ENCODE results near the gene HJURP. TPM values are rescaled to one million over a fixed set of nuclear protein-coding genes. Genes with fewer than 3 reads are reported as not detected.

The HJURP gene
- total RNA-seq, 4 donors from 2014 or later: 0.22 to 0.60 TPM; not detected in 2

- DNase-seq (ENCODE audit: low spot score in 2 of 2): no peak
- Histone ChIP-seq H3K27ac (no peak overlapping the region), H3K4me3 (no peak overlapping the region), H3K9me3 (no peaks in the 10 kb centered on the region), H3K4me1 (no peaks in the 10 kb centered on the region), H3K27me3 (no peaks in the 10 kb centered on the region), H3K36me3 (no peaks in the 10 kb centered on the region)
- 72 to 77% methylated on average over 14 of the region's 14 CpGs for WGBS, 2 donors
- no peak for TF ChIP-seq EP300 (IDR thresholded peaks at IDR 0.05)
- no peak for TF ChIP-seq POLR2A (IDR thresholded peaks at IDR 0.05)
- TF ChIP-seq CTCF (IDR thresholded peaks at IDR 0.05): no peak
Observed at GRCh38 chr2:233798335-233799086, 55.8 kb downstream of the HJURP start.

DNA sequence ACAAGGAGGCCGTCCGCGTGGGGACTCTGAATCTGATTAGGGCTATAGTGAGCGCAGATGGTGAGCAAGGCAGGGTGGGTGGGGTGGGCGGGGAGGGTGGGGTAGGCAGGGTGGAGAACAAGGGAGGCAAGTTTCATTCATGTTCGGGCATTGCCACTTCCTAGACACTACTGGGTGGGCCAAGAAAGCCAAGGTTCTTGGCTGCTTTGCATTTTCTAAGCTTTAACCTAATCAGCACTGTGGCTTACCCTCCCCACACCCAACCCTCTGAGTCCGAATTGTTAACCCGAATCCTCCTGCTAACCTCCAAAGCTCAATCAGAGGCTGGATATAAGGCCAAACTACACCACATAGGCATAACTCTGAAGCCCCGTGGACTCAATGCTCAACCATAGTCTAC is 58.1 kb downstream of the HJURP start:
- Histone ChIP-seq H3K27me3 (no peaks in the 10 kb centered on the region), H3K9me3 (no peaks in the 10 kb centered on the region), H3K4me1 (no peaks in the 10 kb centered on the region), H3K4me3 (no peak overlapping the region), H3K27ac (no peak overlapping the region), H3K36me3 (no peaks in the 10 kb centered on the region)
- TF ChIP-seq EP300 (IDR thresholded peaks at IDR 0.05): no peak
- TF ChIP-seq CTCF (IDR thresholded peaks at IDR 0.05): no peak
- TF ChIP-seq POLR2A (IDR thresholded peaks at IDR 0.05): no peak
- WGBS, 2 donors: 86 to 93% methylated on average over 9 of the region's 9 CpGs
- no peak for DNase-seq (ENCODE audit: low spot score in 2 of 2)

- DNase-seq (ENCODE audit: low spot score in 2 of 2): no peak
- TF ChIP-seq POLR2A (IDR thresholded peaks at IDR 0.05) (no peak), EP300 (IDR thresholded peaks at IDR 0.05) (no peak), CTCF (IDR thresholded peaks at IDR 0.05) (no peak)
- no peaks in the 10 kb centered on the region for H3K27me3 ChIP-seq
- H3K4me1 ChIP-seq: no peaks in the 10 kb centered on the region
- no peaks in the 10 kb centered on the region for H3K9me3 ChIP-seq
- H3K36me3 ChIP-seq: no peaks in the 10 kb centered on the region
- 94% methylated on average over 6 to 8 of the region's 13 CpGs for WGBS, 2 donors
- H3K27ac ChIP-seq: no peak overlapping the region
- H3K4me3 ChIP-seq: no peak overlapping the region
Observed at GRCh38 chr2:233795735-233796171, 58.6 kb downstream of the HJURP start.

DNA sequence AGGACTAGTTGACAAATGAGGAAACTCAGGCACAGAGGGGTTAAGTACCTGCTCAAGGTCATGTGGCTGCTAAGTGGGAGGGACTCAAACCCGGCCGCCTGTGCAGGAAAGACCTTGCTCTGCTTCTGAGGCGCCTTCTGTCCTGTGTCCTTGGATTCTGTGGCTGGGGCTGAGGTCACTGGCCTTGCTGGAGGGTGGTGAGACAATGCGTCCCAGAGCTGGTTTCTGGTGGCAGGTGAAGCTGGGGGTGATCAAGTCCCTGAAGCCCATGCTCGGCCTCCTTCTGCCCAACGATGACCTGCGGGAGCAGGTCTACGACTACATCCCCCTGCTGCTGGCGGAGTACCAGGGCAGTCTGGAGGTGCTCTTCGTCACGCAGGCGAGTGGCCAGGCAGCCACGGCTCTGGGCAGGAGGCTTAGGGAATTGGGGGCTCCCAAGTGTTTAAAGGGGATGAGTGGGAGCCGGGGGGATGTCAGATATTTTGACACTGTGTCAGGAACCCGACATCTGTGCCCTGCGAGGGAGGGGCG is 60.1 kb downstream of the HJURP start:
- Histone ChIP-seq H3K4me1 (no peaks in the 10 kb centered on the region), H3K36me3 (no peaks in the 10 kb centered on the region), H3K4me3 (no peak overlapping the region), H3K27ac (no peak overlapping the region), H3K9me3 (peaks cover 0 to 4% (median 0%) of the 10 kb centered on the region in 4 donors), H3K27me3 (no peaks in the 10 kb centered on the region)
- TF ChIP-seq POLR2A (IDR thresholded peaks at IDR 0.05) (no peak), EP300 (IDR thresholded peaks at IDR 0.05) (no peak), CTCF (IDR thresholded peaks at IDR 0.05) (no peak)
- WGBS, 2 donors: 69 to 78% methylated on average over 17 of the region's 17 CpGs
- no peak for DNase-seq (ENCODE audit: low spot score in 2 of 2)

- Histone ChIP-seq H3K27me3 (no peaks in the 10 kb centered on the region), H3K36me3 (no peaks in the 10 kb centered on the region), H3K4me1 (no peaks in the 10 kb centered on the region), H3K4me3 (no peak overlapping the region), H3K9me3 (peaks cover 0 to 4% (median 0%) of the 10 kb centered on the region in 4 donors), H3K27ac (no peak overlapping the region)
- 69 to 83% methylated on average over 13 to 17 of the region's 18 CpGs for WGBS, 2 donors
- TF ChIP-seq POLR2A (IDR thresholded peaks at IDR 0.05) (no peak), CTCF (IDR thresholded peaks at IDR 0.05) (no peak), EP300 (IDR thresholded peaks at IDR 0.05) (no peak)
- no peak for DNase-seq (ENCODE audit: low spot score in 2 of 2)
Observed at GRCh38 chr2:233793465-233794127, 60.7 kb downstream of the HJURP start.
